NCI-H1092 (cell line): ENCODE data around the gene PRUNE2.
A peak's percentile ranks its signal among the peaks of the same experiment; 100 is the strongest.
"Not testable (repeated sequence)": the region's sequence is repeated elsewhere in the genome, so short reads cannot be mapped to it uniquely, and the experiment has no call there.

ENCODE experiments used
- DNase-seq: peaks from one replicate; lab custom pipeline; 2025; lab: John Stamatoyannopoulos, UW

Gene PRUNE2

GRCh38 chr9:76603448-76603895 is 302.4 kb downstream of the PRUNE2 start:
- no peak for DNase-seq

DNA sequence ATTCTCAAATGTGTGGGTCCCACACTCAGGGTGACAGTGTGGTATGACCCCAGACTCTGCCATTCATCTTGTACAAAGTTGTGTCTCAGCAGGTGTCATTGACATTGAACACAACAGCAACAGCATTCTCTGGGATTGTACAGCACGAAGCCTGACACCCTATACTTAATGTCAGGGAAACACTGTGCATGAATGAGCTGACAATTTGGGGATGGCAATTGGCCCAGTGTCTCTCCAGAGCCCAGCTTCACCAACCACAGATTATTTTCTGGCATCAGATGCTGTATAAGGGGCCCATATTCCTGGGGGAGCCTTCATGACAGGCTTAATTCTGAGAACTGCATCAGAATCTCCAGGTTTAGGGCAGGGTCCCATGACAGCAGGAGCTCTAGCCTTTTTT is 303.7 kb downstream of the PRUNE2 start:
- DNase-seq, result no peak

DNA sequence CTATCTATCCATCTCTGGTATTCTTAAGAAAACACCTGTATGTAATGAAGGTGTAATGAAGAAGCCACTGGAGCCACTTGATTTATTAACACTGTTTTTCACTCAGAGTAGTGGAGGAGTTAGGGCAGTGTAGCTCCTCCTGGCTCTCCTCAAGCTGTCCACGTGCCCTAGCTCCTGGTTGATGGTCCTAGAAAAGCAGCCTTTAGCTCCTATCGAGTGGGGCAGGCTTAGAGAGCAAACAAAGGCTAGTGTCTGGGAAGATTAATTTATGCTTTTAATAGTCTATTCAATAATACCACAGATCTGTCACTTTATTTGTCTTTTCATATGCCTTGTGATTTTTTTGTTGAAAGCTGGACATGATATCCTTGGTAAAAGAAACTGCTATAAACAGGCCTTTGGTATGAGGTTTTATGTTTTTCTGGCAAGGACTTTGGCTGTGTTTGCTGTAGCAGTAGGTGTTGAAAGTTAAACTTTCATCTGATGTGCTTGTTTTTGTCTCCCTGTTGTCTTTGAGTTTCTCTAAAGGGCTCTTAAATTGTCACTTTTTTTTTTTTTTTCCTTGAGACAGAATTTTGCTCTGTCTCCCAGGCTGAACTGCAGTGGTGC is 305.8 kb downstream of the PRUNE2 start:
- peak; percentile 24 for DNase-seq

DNA sequence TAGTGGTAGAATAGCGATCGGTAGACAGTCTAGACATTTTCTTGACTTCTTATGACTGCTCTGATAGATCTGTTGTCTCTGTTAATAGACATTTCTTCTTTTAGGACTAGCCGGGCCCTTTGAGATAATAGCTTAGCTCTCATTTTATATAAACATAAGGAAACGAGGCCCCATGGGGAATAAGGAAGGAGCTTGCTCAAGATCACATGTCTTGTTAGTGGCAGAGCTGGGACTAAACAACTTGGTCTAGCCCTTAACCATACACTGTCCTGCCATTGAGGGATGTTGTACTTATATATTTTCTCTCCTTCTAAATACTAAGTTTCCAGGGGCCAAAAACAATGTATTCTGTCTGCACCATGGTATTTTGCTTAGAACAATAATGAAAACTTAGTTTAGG is 306.9 kb downstream of the PRUNE2 start:
- DNase-seq, result no peak

DNA sequence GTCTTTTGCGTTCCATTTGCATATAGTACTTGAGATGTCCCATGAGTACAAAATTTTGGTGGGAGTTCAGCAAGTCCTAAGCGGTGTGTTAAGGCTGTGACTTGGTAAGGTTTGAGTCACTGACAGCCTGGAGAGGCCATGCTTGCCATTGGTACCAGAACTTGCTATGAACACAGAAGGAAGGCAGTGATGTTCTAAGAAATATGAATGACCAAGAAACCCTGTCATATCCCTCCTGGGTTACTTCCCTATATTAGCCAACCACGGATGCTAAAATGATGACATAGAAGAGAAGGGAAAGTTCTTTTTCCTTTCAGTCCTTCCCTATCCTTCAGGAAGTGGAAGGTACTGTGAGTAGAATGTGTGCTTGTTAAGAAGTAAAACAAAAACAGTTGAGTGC is 310.3 kb downstream of the PRUNE2 start:
- no peak for DNase-seq

DNA sequence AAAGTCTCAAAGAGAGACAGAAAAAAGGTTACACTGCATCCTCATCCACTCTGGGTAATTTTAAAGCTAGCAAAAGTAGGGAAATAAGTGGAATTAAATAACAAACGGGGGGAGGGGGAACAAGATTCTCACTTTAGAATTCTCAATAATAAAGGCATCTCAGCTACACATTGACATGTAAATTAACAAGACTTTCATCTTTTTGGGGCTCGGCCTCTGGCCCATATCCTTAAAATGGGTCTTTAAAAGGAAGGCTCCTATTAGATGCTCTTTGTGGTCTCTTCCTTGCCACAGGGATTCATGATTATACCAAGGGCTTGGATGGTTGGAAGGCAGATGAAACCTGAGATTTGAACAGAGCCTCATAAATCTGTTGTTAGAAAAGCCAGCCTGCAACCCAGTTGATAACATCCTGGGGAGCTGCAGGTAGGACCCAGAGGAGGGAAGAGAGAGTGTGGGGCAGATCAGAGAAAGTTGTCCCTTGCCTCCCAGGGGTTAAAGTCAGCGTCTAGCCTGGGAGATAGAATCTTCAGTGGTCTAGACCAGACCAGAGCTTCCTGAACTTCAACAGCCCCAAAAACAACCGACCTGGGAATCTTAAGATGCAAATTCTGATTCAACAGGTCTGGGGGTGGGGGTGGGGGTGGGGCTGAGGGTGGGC is 311.0 kb downstream of the PRUNE2 start:
- no peak for DNase-seq

DNA sequence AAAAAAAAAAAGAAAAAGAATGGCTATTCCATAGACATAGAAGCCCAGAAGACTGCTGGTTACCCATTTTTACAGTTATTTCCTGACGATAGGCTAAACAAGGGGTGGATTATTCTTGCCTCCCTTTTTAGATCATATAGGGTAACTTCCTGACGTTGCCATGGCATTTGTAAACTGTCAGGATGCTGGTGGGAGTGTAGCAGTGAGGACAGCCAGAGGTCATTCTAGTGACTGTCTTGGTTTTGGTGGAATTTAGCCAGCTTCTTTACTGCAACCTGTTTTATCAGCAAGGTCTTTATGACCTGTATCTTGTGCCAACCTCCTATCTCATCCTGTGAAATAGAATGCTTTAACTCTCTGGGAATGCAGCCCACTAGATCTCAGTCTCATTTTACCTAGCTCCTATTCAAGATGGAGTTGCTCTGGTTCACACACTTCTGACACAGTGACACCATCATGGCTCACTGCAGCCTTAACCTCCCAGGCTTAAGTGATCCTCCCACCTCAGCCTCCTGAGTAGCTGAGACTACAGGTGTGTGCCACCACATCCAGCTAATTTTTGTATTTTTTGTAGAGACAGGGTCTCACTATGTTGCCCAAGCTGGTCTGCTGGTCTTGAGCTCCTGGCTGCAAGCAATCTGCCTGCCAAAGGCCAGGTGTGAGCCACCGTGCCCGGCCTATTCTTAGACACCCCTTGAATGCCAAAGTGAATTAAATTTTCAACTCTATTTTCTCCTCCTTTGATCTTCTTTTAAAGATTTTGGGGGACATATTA is 311.8 kb downstream of the PRUNE2 start:
- not testable (repeated sequence) for DNase-seq

DNA sequence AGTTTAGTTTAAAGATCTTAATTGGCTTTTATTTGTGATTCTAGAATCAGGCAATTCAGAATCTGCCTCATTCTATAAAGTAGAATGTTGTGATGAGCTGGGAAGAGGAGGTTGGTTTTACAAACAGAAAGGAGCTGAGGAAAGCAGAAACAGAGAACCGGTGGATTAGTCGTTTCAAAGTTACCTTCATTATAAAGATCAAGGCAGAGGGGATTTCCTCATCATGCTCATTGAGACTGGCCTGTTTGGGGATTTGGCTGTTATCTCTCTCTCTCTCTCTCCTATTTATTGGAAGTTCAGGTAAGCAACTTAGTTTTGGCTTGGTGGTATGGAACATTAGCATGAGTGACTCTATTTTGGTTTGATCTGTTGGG is 313.0 kb downstream of the PRUNE2 start:
- no peak for DNase-seq

DNA sequence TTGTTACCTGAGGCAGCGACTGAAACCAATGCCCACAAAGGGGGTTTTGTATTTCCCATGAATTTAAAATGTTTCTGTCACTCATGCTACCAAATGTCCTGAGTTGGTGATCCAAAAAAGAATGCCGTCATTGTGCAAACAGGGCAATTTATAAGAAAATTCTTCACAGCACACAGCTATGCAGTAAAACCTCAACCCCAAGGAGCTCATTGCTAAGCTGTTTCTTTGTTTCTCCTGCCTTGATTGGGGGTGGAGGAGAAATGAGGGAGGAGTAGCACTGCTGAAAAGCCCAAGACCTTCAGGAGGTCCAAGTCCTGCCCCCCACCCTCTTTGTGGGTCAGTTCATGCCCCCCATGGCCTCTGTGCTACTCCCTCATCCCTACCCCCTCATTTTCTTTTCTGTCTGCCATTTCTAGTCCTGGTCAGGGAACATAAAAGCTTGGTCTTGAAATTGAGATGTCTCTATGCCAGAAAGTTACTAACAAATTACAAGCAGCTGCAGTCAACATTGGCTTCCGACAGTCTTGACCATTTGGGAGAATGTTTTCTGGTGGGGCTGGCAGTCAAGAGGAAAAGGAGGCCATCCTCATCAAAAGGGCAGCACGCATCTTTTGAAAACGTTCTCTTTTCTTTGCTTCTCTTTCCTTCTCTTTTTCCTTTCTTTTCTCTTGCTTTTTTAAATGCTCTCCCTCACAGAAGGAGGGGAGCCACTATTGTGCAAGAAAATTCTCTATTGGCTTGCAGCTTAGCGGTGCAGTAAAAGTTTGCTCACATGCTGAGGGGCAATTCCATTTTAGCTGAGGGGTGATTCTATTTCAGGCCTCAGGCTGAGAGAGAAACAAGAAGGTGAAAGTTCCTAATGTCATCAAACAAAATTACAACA is 313.6 kb downstream of the PRUNE2 start:
- DNase-seq, result no peak

- no peak for DNase-seq
These were observed 314.5 kb downstream of the PRUNE2 start for GRCh38 chr9:76591256-76591950.

DNA sequence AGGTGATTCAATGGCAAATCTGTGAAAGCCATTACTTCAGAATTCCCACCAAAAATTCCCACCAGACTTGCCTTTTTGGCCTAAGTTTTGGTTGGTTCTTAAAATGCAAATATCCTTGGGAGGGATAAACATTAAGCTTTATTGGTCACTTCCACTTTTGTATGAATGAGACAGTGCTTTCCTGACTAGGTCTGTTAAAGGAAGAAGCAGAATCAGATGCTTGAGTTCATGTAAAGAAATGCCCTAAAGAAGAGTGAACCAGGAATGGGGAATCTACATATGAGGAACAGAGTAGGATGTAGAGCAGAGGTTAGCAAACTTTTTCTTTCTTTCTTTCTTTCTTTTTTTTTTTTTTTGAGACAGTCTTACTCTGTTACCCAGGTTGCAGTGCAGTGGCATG is 317.6 kb downstream of the PRUNE2 start:
- no peak for DNase-seq

DNA sequence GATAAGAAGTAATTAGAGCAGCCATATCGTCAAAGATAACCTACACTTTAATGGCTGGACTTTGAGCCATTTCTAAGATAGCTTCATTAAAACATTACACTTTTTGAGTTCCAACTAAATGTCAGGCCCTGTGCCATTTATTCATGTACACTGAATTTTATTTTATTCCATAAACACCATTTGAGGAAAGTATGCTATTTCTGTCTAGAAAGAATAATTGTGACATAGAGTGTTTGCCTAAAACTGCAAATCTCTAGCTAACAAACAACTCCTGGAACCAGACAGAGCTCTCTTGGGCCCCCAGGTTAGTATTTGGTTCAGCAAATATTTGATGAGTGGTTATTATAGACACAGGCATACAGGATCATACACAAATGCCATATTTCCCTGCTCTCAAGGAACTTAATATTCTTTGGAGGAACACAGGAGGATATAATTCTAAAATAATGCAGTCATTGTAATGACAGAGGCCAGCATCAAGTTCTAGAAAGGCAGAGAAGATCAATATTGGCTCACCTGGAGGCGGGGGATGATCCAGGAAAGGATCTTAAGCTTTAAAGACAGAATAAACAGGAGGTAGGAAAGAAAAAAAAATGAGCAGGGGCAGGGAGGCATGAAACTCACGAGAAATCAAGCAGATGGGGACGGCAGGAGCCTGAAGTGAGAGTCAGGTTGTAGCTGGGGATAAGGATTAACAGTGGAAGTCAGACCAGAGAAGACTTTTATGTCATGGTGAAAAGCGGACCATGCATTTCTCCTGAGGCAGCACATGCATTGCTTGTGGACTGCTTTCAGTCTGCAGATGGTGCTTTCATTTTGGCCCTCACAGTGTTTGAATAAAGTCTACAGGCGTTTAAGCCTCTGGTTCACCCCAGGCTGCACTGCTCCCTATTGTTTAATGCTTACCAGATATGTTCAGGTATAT is 319.3 kb downstream of the PRUNE2 start:
- peak; percentile 35 for DNase-seq

- no peak for DNase-seq
These were observed 320.2 kb downstream of the PRUNE2 start for GRCh38 chr9:76585487-76586389.

DNA sequence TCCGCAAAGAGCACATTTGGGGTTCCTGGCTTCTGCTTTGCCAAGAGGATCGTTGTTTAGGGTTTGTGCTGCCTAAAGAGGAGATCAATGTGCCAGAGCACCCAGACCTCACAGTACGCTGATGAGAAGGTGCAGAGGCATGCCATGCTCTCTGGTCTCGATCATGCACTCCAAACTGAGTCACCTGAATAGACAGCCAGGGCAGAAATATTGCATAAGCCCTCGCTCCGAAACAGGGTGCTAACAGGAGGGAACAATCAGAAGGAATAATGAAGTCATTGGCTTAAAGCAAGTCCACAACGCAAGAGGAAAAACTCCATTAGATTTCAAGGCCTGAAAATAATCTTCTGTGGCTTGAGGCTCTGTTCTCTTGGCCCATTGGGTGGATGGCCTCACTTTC is 322.7 kb downstream of the PRUNE2 start:
- no peak for DNase-seq

GRCh38 chr9:76581731-76582130 is 324.2 kb downstream of the PRUNE2 start:
- DNase-seq, result no peak

DNA sequence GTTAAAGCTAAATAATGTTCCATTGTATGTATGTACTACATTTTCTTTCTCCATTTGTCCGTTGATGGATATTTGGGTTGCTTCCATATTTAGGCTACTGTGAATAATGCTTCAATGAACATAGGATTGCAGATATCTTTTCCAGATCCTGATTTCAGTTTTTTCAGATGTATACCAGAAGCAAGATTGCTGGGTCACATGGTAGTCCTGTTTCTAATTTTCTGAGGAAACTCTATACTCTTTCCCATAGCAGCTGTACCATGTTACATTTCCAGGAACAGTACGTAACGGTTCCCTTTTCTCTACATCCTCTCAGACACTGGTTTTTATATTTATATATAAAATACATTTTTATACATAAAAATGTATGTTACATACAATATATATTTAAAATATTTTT is 325.1 kb downstream of the PRUNE2 start:
- no peak for DNase-seq

DNA sequence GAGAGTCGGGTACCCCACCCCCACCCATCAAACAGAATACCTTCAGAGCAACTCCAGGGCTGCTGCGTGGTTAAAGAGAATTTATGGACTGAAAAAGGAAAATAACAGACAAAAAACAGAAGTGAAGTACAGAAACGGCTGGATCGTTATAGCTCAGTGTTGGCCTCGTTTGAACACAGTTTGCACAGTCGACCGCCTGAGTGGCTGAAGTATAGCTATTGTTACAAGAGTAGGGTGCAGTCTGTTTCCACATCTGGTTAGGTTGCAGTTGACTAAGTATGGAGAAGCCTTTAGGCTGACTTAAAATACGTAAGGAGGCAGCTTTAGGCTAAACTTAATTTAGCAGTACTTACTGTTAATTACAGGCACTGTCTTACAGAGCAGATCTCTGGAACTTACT is 325.7 kb downstream of the PRUNE2 start:
- DNase-seq, result no peak

- no peak for DNase-seq
These were observed 329.6 kb downstream of the PRUNE2 start for GRCh38 chr9:76576344-76576743.

GRCh38 chr9:76575761-76576160 is 330.2 kb downstream of the PRUNE2 start:
- DNase-seq, result no peak
